Subcutaneous abdominal adipose tissue (tissue), 5 donors: ENCODE results near the gene CLCNKB.
"Not testable (repeated sequence)": the region's sequence is repeated elsewhere in the genome, so short reads cannot be mapped to it uniquely, and the experiment has no call there.

Experiments used
- H3K27ac ChIP-seq: one replicate; pipeline ENCODE4 v1.7.0; 2013; ENCODE audit warnings: low read depth, mild to moderate bottlenecking, inconsistent platforms, low read length, moderate library complexity
- H3K27me3 ChIP-seq, 5 donors: one replicate each; pipeline ENCODE4 v1.7.0; 2013; ENCODE audit warnings: low read length in 5 of 5, inconsistent platforms in 1 of 5; ENCODE audit not compliant: control insufficient read depth in 5 of 5, insufficient read depth in 4 of 5
- H3K36me3 ChIP-seq, 5 donors: one replicate each; pipeline ENCODE4 v1.7.0; 2013; ENCODE audit warnings: low read length in 5 of 5; ENCODE audit not compliant: control insufficient read depth in 5 of 5, insufficient read depth in 5 of 5
- H3K4me1 ChIP-seq, 5 donors: one replicate each; pipeline ENCODE4 v1.7.0; 2013; ENCODE audit warnings: low read length in 5 of 5, mild to moderate bottlenecking in 3 of 5, moderate library complexity in 1 of 5; ENCODE audit not compliant: control insufficient read depth in 5 of 5, insufficient read depth in 5 of 5
- H3K4me3 ChIP-seq, 5 donors: one replicate each; pipeline ENCODE4 v1.7.0; 2013; ENCODE audit warnings: low read length in 5 of 5, low read depth in 1 of 5
- H3K9ac ChIP-seq, 5 donors: one replicate each; pipeline ENCODE4 v1.7.0; 2013; ENCODE audit warnings: low read length in 5 of 5, mild to moderate bottlenecking in 4 of 5, moderate library complexity in 3 of 5
- H3K9me3 ChIP-seq, 5 donors: one replicate each; pipeline ENCODE4 v1.7.0; 2013; ENCODE audit warnings: low read length in 5 of 5; ENCODE audit not compliant: control insufficient read depth in 5 of 5
- donor health status: healthy.
- donor health status: healthy.
- donor health status: healthy.
- donor health status: healthy.
- donor health status: healthy.

CLCNKB gene

GRCh38 chr1:16043521-16043920 lies at the start of gene CLCNKB:
CLCNKB (plus strand) TSS chr1:16043782; CDS start chr1:16044493, 711 bp downstream.
- Histone ChIP-seq H3K27me3 (no peaks in the 10 kb centered on the region), H3K9me3 (no peaks in the 10 kb centered on the region), H3K4me1 (peaks cover 0 to 5% (median 2%) of the 10 kb centered on the region in 5 donors), H3K9ac (no peak within 1 kb of the TSS), H3K4me3 (no peak within 1 kb of the TSS), H3K36me3 (no peaks in the 10 kb centered on the region), H3K27ac (no peak within 1 kb of the TSS)

GRCh38 chr1:15994081-15994480 lies 49.5 kb upstream of the CLCNKB start:
- H3K9ac ChIP-seq: no peak overlapping the region
- no peaks in the 10 kb centered on the region for H3K9me3 ChIP-seq
- no peaks in the 10 kb centered on the region for H3K4me1 ChIP-seq
- H3K27me3 ChIP-seq: no peaks in the 10 kb centered on the region
- H3K36me3 ChIP-seq: no peaks in the 10 kb centered on the region
- H3K4me3 ChIP-seq: no peak overlapping the region
- H3K27ac ChIP-seq: no peak overlapping the region

- Histone ChIP-seq H3K9me3 (no peaks in the 10 kb centered on the region), H3K9ac (no peak overlapping the region), H3K27ac (no peak overlapping the region), H3K27me3 (no peaks in the 10 kb centered on the region), H3K4me1 (no peaks in the 10 kb centered on the region), H3K36me3 (no peaks in the 10 kb centered on the region), H3K4me3 (no peak overlapping the region)
Observed at GRCh38 chr1:15994590-15995351, 48.8 kb upstream of the CLCNKB start.

- Histone ChIP-seq H3K4me1 (no peaks in the 10 kb centered on the region), H3K9ac (no peak overlapping the region), H3K27me3 (no peaks in the 10 kb centered on the region), H3K36me3 (no peaks in the 10 kb centered on the region), H3K27ac (no peak overlapping the region), H3K9me3 (no peaks in the 10 kb centered on the region), H3K4me3 (no peak overlapping the region)
Observed at GRCh38 chr1:15997076-15997585, 46.5 kb upstream of the CLCNKB start.

GRCh38 chr1:15997637-15998280 lies 45.8 kb upstream of the CLCNKB start:
- Histone ChIP-seq H3K27me3 (no peaks in the 10 kb centered on the region), H3K36me3 (no peaks in the 10 kb centered on the region), H3K4me1 (no peaks in the 10 kb centered on the region), H3K4me3 (no peak overlapping the region), H3K27ac (no peak overlapping the region), H3K9ac (no peak overlapping the region), H3K9me3 (no peaks in the 10 kb centered on the region)

GRCh38 chr1:15998929-15999328 lies 44.7 kb upstream of the CLCNKB start:
- Histone ChIP-seq H3K9ac (no peak overlapping the region), H3K4me3 (no peak overlapping the region), H3K9me3 (no peaks in the 10 kb centered on the region)

GRCh38 chr1:16001274-16001673 lies 42.3 kb upstream of the CLCNKB start:
- not testable (repeated sequence) for H3K4me1 ChIP-seq, H3K9ac ChIP-seq, H3K27ac ChIP-seq, H3K4me3 ChIP-seq, H3K27me3 ChIP-seq, H3K9me3 ChIP-seq, H3K36me3 ChIP-seq

More at GRCh38 chr1:15998929-15999328, 44.7 kb upstream of the CLCNKB start:
- Histone ChIP-seq H3K36me3 (no peaks in the 10 kb centered on the region), H3K4me1 (no peaks in the 10 kb centered on the region), H3K27me3 (no peaks in the 10 kb centered on the region), H3K27ac (no peak overlapping the region)

GRCh38 chr1:16005597-16005996 lies 38.0 kb upstream of the CLCNKB start:
- H3K27me3 ChIP-seq: no peaks in the 10 kb centered on the region
- H3K36me3 ChIP-seq: no peaks in the 10 kb centered on the region
- no peak overlapping the region for H3K27ac ChIP-seq
- H3K9ac ChIP-seq: no peak overlapping the region
- H3K9me3 ChIP-seq: no peaks in the 10 kb centered on the region
- H3K4me3 ChIP-seq: no peak overlapping the region
- H3K4me1 ChIP-seq: peaks cover 0 to 3% (median 0%) of the 10 kb centered on the region in 5 donors

GRCh38 chr1:16006010-16006409 lies 37.6 kb upstream of the CLCNKB start:
- H3K27me3 ChIP-seq: no peaks in the 10 kb centered on the region
- peaks cover 0 to 3% (median 0%) of the 10 kb centered on the region in 5 donors for H3K4me1 ChIP-seq
- no peaks in the 10 kb centered on the region for H3K9me3 ChIP-seq
- no peak overlapping the region for H3K9ac ChIP-seq
- no peaks in the 10 kb centered on the region for H3K36me3 ChIP-seq
- no peak overlapping the region for H3K4me3 ChIP-seq
- H3K27ac ChIP-seq: no peak overlapping the region
